ENCODE results near the gene TALDO1. TPM values are rescaled to one million over a fixed set of nuclear protein-coding genes. Genes with fewer than 3 reads are reported as not detected.

Gene TALDO1
- total RNA-seq, 1 experiment from 2014 or later: 314 TPM

DNA sequence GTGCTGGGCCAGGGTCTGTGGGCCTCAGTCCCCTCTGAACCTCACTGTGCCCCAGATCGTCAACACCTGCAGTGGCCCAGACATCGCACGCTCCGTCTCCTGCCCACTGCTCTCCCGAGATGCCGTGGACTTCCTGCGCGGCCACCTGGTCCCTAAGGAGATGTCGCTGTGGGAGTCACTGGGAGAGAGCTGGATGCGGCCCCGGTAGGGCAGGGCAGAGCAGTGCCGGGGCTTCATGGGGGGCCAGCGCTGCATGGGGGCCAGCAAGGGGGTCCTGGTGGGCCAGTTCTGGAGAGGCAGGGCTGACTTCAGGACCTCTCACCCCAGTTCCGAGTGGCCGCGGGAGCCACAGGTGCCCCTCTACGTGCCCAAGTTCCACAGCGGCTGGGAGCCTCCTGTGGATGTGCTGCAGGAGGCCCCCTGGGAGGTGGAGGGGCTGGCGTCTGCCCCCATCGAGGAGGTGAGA, 24.9 kb upstream of the TALDO1 start:
- no peaks in the 10 kb centered on the region for H3K9me3 Mint-ChIP-seq
- H3K27ac Mint-ChIP-seq: no peak overlapping the region
- peaks cover 15% of the 10 kb centered on the region for H3K4me1 Mint-ChIP-seq
- ChIA-PET CTCF (interaction anchor here (0.9 to 3.2 kb wide), 14 partner anchors 13 to 168 kb away, joined by 3 to 12 read pairs (median 4); partner anchors contain the start of genes DEAF1, SCT and TMEM80), POLR2A (interaction anchor here (1.1 to 1.2 kb wide), 2 partner anchors 10 to 15 kb away, joined by 3 to 6 read pairs; no protein-coding TSS in a partner anchor)
- H3K4me3 Mint-ChIP-seq: no peak overlapping the region
- H3K27me3 Mint-ChIP-seq (ENCODE audit: low read depth): peaks cover 20% of the 10 kb centered on the region
- no peak for ATAC-seq
- H3K36me3 Mint-ChIP-seq: no peaks in the 10 kb centered on the region
- no peak for TF ChIP-seq NFE2L1 (CRISPR knock-in tag; IDR thresholded peaks at IDR 0.05)
- no peak for TF ChIP-seq ZNF232 (CRISPR knock-in tag; IDR thresholded peaks at IDR 0.05)
- no peak for TF ChIP-seq ATF1 (CRISPR knock-in tag; IDR thresholded peaks at IDR 0.05)
- TF ChIP-seq TP53 (CRISPR knock-in tag; IDR thresholded peaks at IDR 0.05): no peak
- TF ChIP-seq, protein P1, sequence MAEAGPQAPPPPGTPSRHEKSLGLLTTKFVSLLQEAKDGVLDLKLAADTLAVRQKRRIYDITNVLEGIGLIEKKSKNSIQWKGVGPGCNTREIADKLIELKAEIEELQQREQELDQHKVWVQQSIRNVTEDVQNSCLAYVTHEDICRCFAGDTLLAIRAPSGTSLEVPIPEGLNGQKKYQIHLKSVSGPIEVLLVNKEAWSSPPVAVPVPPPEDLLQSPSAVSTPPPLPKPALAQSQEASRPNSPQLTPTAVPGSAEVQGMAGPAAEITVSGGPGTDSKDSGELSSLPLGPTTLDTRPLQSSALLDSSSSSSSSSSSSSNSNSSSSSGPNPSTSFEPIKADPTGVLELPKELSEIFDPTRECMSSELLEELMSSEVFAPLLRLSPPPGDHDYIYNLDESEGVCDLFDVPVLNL (CRISPR knock-in tag; IDR thresholded peaks at IDR 0.05; ENCODE audit: borderline replicate concordance, low read depth): no peak
- TF ChIP-seq CBFB (CRISPR knock-in tag; IDR thresholded peaks at IDR 0.05; ENCODE audit: low read depth): no peak
- TF ChIP-seq SP1 (CRISPR knock-in tag; conservative IDR thresholded peaks at IDR 0.05): no peak
- no peak for TF ChIP-seq ZNF317 (CRISPR knock-in tag; IDR thresholded peaks at IDR 0.05; ENCODE audit: borderline replicate concordance, low read depth)
- TF ChIP-seq NFYB (CRISPR knock-in tag; conservative IDR thresholded peaks at IDR 0.05; ENCODE audit: low read depth): no peak
- TF ChIP-seq FOXK1 (CRISPR knock-in tag; IDR thresholded peaks at IDR 0.05): no peak
- TF ChIP-seq, protein P2, sequence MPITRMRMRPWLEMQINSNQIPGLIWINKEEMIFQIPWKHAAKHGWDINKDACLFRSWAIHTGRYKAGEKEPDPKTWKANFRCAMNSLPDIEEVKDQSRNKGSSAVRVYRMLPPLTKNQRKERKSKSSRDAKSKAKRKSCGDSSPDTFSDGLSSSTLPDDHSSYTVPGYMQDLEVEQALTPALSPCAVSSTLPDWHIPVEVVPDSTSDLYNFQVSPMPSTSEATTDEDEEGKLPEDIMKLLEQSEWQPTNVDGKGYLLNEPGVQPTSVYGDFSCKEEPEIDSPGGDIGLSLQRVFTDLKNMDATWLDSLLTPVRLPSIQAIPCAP (CRISPR knock-in tag; IDR thresholded peaks at IDR 0.05): no peak
- TF ChIP-seq, protein P3, sequence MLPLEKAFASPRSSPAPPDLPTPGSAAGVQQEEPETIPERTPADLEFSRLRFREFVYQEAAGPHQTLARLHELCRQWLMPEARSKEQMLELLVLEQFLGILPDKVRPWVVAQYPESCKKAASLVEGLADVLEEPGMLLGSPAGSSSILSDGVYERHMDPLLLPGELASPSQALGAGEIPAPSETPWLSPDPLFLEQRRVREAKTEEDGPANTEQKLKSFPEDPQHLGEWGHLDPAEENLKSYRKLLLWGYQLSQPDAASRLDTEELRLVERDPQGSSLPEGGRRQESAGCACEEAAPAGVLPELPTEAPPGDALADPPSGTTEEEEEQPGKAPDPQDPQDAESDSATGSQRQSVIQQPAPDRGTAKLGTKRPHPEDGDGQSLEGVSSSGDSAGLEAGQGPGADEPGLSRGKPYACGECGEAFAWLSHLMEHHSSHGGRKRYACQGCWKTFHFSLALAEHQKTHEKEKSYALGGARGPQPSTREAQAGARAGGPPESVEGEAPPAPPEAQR (CRISPR knock-in tag; IDR thresholded peaks at IDR 0.05): no peak
- TF ChIP-seq SMAD3 (CRISPR knock-in tag; IDR thresholded peaks at IDR 0.05; ENCODE audit: borderline replicate concordance): no peak
- TF ChIP-seq, protein P4, sequence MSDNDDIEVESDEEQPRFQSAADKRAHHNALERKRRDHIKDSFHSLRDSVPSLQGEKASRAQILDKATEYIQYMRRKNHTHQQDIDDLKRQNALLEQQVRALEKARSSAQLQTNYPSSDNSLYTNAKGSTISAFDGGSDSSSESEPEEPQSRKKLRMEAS (CRISPR knock-in tag; IDR thresholded peaks at IDR 0.05): no peak
- no peak for TF ChIP-seq RORB (CRISPR knock-in tag; IDR thresholded peaks at IDR 0.05)
- TF ChIP-seq TCF7 (CRISPR knock-in tag; IDR thresholded peaks at IDR 0.05; ENCODE audit: low read depth): no peak
- TF ChIP-seq GTF2I (CRISPR knock-in tag; conservative IDR thresholded peaks at IDR 0.05): no peak
- DNase-seq (ENCODE audit: low spot score): no peak

DNA sequence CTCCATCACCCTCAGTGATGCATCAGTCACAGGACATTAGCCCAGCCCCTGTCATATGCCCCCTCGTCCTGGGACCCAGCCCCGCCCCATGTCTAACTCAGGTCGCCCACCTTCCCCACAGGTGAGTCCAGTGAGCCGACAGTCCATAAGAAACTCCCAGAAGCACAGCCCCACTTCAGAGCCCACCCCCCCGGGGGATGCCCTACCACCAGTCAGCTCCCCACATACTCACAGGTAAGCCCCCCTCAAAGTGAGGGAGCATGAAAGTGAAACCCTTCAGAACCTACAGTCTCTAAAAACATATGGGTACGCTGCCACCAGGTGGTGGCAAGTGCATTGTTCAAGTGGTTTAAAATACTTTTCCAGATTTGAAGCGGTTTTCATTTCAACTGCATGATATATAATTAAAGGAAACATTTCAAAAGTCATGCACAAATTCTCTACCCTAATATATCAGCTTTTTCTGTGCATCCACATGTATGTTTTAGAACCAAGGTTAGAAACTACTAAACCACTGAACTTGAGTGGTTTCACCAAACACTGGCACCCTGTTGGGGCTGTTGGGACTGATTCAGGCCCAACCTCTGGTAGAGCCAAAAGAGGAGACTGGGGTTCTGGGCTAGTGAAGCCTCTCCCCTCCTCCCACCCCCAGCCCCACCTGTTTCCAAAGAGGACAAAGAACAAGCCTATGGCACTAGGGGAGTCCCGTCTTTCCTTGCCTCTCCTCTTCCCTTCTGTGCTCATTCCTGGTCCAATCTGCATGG, 24.0 kb upstream of the TALDO1 start:
- Mint-ChIP-seq H3K27ac (no peak overlapping the region), H3K4me1 (peaks cover 15% of the 10 kb centered on the region)

More for the DNA sequence above, 24.0 kb upstream of the TALDO1 start:
- ChIA-PET POLR2A (interaction anchor here (0.6 to 1.2 kb wide), 3 partner anchors 16 to 41 kb away, joined by 3 to 4 read pairs (median 3); no protein-coding TSS in a partner anchor), CTCF (interaction anchor here (0.9 to 6.6 kb wide), 11 partner anchors 19 to 169 kb away, joined by 3 to 94 read pairs (median 7); partner anchors contain the start of genes DEAF1, SCT and TMEM80)
- no peak for ATAC-seq
- Mint-ChIP-seq H3K27me3 (ENCODE audit: low read depth) (peaks cover 20% of the 10 kb centered on the region), H3K9me3 (no peaks in the 10 kb centered on the region), H3K4me3 (no peak overlapping the region), H3K36me3 (no peaks in the 10 kb centered on the region)
- DNase-seq (ENCODE audit: low spot score): no peak
- TF ChIP-seq ZNF121 (CRISPR knock-in tag; IDR thresholded peaks at IDR 0.05): no peak
- TF ChIP-seq, protein P5, sequence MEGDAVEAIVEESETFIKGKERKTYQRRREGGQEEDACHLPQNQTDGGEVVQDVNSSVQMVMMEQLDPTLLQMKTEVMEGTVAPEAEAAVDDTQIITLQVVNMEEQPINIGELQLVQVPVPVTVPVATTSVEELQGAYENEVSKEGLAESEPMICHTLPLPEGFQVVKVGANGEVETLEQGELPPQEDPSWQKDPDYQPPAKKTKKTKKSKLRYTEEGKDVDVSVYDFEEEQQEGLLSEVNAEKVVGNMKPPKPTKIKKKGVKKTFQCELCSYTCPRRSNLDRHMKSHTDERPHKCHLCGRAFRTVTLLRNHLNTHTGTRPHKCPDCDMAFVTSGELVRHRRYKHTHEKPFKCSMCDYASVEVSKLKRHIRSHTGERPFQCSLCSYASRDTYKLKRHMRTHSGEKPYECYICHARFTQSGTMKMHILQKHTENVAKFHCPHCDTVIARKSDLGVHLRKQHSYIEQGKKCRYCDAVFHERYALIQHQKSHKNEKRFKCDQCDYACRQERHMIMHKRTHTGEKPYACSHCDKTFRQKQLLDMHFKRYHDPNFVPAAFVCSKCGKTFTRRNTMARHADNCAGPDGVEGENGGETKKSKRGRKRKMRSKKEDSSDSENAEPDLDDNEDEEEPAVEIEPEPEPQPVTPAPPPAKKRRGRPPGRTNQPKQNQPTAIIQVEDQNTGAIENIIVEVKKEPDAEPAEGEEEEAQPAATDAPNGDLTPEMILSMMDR (IDR thresholded peaks at IDR 0.05): peak; percentile 38; the same call in 1 of the 2 replicates

All from WTC11 (cell line).